Liver (tissue), 9 donors: ENCODE measurements around the gene XRCC5. TPM values are rescaled to one million over a fixed set of nuclear protein-coding genes. Genes with fewer than 3 reads are reported as not detected.

Experiments used
- DNase-seq: peaks from one replicate; pipeline ENCODE4 v3.0.0-alpha.2; 2017; ENCODE audit warnings: low spot score
- H3K27ac ChIP-seq, 2 donors: one replicate each; pipeline ENCODE4 v1.7.0; 2013; ENCODE audit warnings: inconsistent platforms in 2 of 2, low read length in 2 of 2, control low read depth in 1 of 2, low read depth in 1 of 2, mild to moderate bottlenecking in 1 of 2
- H3K27me3 ChIP-seq, 4 donors: one replicate each; pipeline versions ENCODE4 v1.6.1 to v1.7.0; 2013; ENCODE audit warnings: low read length in 3 of 4, inconsistent platforms in 1 of 4, mild to moderate bottlenecking in 1 of 4, moderate library complexity in 1 of 4; ENCODE audit not compliant: control insufficient read depth in 4 of 4, insufficient read depth in 4 of 4
- H3K36me3 ChIP-seq, 4 donors: one replicate each; pipeline versions ENCODE4 v1.6.1 to v1.7.0; 2013; ENCODE audit warnings: low read length in 3 of 4, mild to moderate bottlenecking in 3 of 4, low read depth in 1 of 4, moderate library complexity in 1 of 4; ENCODE audit not compliant: control insufficient read depth in 4 of 4, insufficient read depth in 3 of 4
- H3K4me1 ChIP-seq, 4 donors: one replicate each; pipeline versions ENCODE4 v1.6.1 to v1.7.0; 2013; ENCODE audit warnings: low read length in 3 of 4, mild to moderate bottlenecking in 3 of 4, moderate library complexity in 1 of 4; ENCODE audit not compliant: control insufficient read depth in 4 of 4, insufficient read depth in 4 of 4
- H3K4me3 ChIP-seq, 3 donors: one replicate each; pipeline versions ENCODE4 v1.6.1 to v1.7.0; 2013; ENCODE audit warnings: low read length in 3 of 3, control low read depth in 1 of 3, low read depth in 1 of 3, mild to moderate bottlenecking in 1 of 3
- H3K9ac ChIP-seq, 2 donors: one replicate each; pipeline ENCODE4 v1.7.0; 2013; ENCODE audit warnings: low read length in 2 of 2, mild to moderate bottlenecking in 2 of 2, moderate library complexity in 2 of 2, control low read depth in 1 of 2, low read depth in 1 of 2
- H3K9me3 ChIP-seq, 4 donors: one replicate each; pipeline versions ENCODE4 v1.6.1 to v1.7.0; 2013; ENCODE audit warnings: low read length in 3 of 4; ENCODE audit not compliant: control insufficient read depth in 4 of 4
- EGR1 ChIP-seq, 2 donors: IDR thresholded peaks; 2 replicates each; pipeline ENCODE4 v1.6.1; 2016 to 2018; ENCODE audit warnings: antibody characterized with exemption in 2 of 2, low read depth in 2 of 2
- FOXA1 ChIP-seq: IDR thresholded peaks from 2 replicates; pipeline ENCODE4 v1.6.1; 2016; ENCODE audit warnings: antibody characterized with exemption
- FOXA2 ChIP-seq: IDR thresholded peaks from 2 replicates; pipeline ENCODE4 v1.6.1; 2016; ENCODE audit warnings: antibody characterized with exemption
- HNF4A ChIP-seq, 2 donors: conservative IDR thresholded peaks; 2 replicates each; pipeline ENCODE4 v1.6.1; 2016; ENCODE audit warnings: antibody characterized with exemption in 2 of 2, mild to moderate bottlenecking in 2 of 2
- JUND ChIP-seq, 2 donors: IDR thresholded peaks; 2 replicates each; pipeline ENCODE4 v1.6.1; 2016; ENCODE audit warnings: antibody characterized with exemption in 2 of 2
- MAX ChIP-seq: IDR thresholded peaks from 2 replicates; pipeline ENCODE4 v1.6.1; 2016; ENCODE audit warnings: antibody characterized with exemption
- NR2F2 ChIP-seq: IDR thresholded peaks from 2 replicates; pipeline ENCODE4 v1.6.1; 2016; ENCODE audit warnings: antibody characterized with exemption
- RAD21 ChIP-seq, 2 donors: IDR thresholded peaks; 2 replicates each; pipeline ENCODE4 v1.6.1; 2016; ENCODE audit warnings: antibody characterized with exemption in 2 of 2, mild to moderate bottlenecking in 2 of 2
- RXRA ChIP-seq, 2 donors: IDR thresholded peaks; 2 replicates each; pipeline ENCODE4 v1.6.1; 2017 to 2018; ENCODE audit warnings: antibody characterized with exemption in 2 of 2, mild to moderate bottlenecking in 1 of 2
- SP1 ChIP-seq: IDR thresholded peaks from 2 replicates; pipeline ENCODE4 v1.6.1; 2018; ENCODE audit warnings: antibody characterized with exemption, mild to moderate bottlenecking
- TAF1 ChIP-seq: conservative IDR thresholded peaks from 2 replicates; pipeline ENCODE4 v1.6.1; 2016; ENCODE audit warnings: antibody characterized with exemption, mild to moderate bottlenecking
- YY1 ChIP-seq: IDR thresholded peaks from 2 replicates; pipeline ENCODE4 v1.6.1; 2016; ENCODE audit warnings: antibody characterized with exemption, mild to moderate bottlenecking
- WGBS: extraction: QIAGEN DNeasy Blood & Tissue Kit; methylation state at CpG from one replicate; pipeline ENCODE4 v1.1.7; 2013; 5-methylcytosine and 5-hydroxymethylcytosine counted together
- polyA plus RNA-seq, 2 donors: library from polyadenylated mRNA; stranded (reverse) in 1 of 2; unstranded in 1 of 2; fragments of 200-250 nt in 1 of 2; fragments of >200 nt in 1 of 2; fragmentation: Nextera tagmentation in 1 of 2; extraction: Ambion mirVana in 1 of 2; gene quantifications; one replicate each; pipeline versions ENCODE4 v1.2.1 to v1.2.3, GENCODE V29; 2013 to 2015
- total RNA-seq, 2 donors: library from RNA; depleted of rRNA; stranded (reverse); fragments of >200 nt; gene quantifications; one replicate each; pipeline ENCODE4 v1.2.3, GENCODE V29; 2014
- TF ChIP-seq, protein P1 (sequence below): IDR thresholded peaks from 2 replicates; pipeline ENCODE4 v1.6.1; 2016; ENCODE audit warnings: antibody characterized with exemption
- TF ChIP-seq, protein P2 (sequence below): IDR thresholded peaks from 2 replicates; pipeline ENCODE4 v1.6.1; 2016; ENCODE audit warnings: antibody characterized with exemption, mild to moderate bottlenecking
- TF ChIP-seq, protein P3 (sequence below): fragments of 150-350 bp; IDR thresholded peaks from 2 replicates; pipeline ENCODE4 v1.5.1; 2017; ENCODE audit warnings: improper control_type of control experiment, low read depth, low read length; ENCODE audit not compliant: missing input control
- donor health status: healthy.
- donor health status: healthy.
- donor health status: healthy.
- donor health status: healthy.
- donor health status: healthy.

Gene XRCC5
- total and polyA plus RNA-seq, 4 donors = 63.7 to 140 (median 84.5) TPM

DNA sequence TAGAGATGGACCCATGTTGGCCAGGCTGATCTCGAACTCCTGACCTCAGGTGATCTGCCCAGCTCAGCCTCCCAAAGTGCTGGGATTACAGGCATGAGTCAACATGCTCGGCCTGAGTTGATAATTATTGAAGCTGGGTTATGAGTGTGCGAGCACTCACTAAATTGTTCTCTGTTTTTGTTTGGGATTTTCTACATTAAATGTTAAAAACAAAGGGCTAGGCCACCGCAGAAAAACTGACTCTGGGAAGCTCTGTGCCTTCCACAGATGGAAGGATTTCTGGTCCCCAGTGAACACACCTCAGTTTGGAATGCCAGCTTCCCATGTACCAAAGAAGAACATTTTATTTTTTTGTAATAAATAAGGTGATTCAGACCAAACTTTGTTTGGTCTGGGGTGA is 83.0 kb downstream of the XRCC5 start:
- TF ChIP-seq JUND (IDR thresholded peaks at IDR 0.05) (no peak), EGR1 (IDR thresholded peaks at IDR 0.05; ENCODE audit: low read depth in 2 of 2) (no peak), NR2F2 (no peak), SP1 (no peak), RXRA (IDR thresholded peaks at IDR 0.05) (no peak), HNF4A (conservative IDR thresholded peaks at IDR 0.05) (no peak), FOXA1 (no peak), RAD21 (IDR thresholded peaks at IDR 0.05) (no peak), FOXA2 (no peak), TAF1 (no peak), YY1 (no peak)
- TF ChIP-seq, protein P1, sequence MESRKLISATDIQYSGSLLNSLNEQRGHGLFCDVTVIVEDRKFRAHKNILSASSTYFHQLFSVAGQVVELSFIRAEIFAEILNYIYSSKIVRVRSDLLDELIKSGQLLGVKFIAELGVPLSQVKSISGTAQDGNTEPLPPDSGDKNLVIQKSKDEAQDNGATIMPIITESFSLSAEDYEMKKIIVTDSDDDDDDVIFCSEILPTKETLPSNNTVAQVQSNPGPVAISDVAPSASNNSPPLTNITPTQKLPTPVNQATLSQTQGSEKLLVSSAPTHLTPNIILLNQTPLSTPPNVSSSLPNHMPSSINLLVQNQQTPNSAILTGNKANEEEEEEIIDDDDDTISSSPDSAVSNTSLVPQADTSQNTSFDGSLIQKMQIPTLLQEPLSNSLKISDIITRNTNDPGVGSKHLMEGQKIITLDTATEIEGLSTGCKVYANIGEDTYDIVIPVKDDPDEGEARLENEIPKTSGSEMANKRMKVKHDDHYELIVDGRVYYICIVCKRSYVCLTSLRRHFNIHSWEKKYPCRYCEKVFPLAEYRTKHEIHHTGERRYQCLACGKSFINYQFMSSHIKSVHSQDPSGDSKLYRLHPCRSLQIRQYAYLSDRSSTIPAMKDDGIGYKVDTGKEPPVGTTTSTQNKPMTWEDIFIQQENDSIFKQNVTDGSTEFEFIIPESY = no peak
- TF ChIP-seq, protein P2, sequence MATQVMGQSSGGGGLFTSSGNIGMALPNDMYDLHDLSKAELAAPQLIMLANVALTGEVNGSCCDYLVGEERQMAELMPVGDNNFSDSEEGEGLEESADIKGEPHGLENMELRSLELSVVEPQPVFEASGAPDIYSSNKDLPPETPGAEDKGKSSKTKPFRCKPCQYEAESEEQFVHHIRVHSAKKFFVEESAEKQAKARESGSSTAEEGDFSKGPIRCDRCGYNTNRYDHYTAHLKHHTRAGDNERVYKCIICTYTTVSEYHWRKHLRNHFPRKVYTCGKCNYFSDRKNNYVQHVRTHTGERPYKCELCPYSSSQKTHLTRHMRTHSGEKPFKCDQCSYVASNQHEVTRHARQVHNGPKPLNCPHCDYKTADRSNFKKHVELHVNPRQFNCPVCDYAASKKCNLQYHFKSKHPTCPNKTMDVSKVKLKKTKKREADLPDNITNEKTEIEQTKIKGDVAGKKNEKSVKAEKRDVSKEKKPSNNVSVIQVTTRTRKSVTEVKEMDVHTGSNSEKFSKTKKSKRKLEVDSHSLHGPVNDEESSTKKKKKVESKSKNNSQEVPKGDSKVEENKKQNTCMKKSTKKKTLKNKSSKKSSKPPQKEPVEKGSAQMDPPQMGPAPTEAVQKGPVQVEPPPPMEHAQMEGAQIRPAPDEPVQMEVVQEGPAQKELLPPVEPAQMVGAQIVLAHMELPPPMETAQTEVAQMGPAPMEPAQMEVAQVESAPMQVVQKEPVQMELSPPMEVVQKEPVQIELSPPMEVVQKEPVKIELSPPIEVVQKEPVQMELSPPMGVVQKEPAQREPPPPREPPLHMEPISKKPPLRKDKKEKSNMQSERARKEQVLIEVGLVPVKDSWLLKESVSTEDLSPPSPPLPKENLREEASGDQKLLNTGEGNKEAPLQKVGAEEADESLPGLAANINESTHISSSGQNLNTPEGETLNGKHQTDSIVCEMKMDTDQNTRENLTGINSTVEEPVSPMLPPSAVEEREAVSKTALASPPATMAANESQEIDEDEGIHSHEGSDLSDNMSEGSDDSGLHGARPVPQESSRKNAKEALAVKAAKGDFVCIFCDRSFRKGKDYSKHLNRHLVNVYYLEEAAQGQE = no peak
- TF ChIP-seq, protein P3, sequence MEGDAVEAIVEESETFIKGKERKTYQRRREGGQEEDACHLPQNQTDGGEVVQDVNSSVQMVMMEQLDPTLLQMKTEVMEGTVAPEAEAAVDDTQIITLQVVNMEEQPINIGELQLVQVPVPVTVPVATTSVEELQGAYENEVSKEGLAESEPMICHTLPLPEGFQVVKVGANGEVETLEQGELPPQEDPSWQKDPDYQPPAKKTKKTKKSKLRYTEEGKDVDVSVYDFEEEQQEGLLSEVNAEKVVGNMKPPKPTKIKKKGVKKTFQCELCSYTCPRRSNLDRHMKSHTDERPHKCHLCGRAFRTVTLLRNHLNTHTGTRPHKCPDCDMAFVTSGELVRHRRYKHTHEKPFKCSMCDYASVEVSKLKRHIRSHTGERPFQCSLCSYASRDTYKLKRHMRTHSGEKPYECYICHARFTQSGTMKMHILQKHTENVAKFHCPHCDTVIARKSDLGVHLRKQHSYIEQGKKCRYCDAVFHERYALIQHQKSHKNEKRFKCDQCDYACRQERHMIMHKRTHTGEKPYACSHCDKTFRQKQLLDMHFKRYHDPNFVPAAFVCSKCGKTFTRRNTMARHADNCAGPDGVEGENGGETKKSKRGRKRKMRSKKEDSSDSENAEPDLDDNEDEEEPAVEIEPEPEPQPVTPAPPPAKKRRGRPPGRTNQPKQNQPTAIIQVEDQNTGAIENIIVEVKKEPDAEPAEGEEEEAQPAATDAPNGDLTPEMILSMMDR = no peak
- no peak overlapping the region for H3K27ac ChIP-seq
- no peak overlapping the region for H3K9ac ChIP-seq
- 87% methylated on average over 4 of the region's 4 CpGs for WGBS
- peaks cover 4 to 53% (median 43%) of the 10 kb centered on the region in 4 donors for H3K36me3 ChIP-seq
- no peak for DNase-seq
- no peaks in the 10 kb centered on the region for H3K9me3 ChIP-seq
- H3K4me3 ChIP-seq = no peak overlapping the region
- peaks cover 6 to 34% (median 20%) of the 10 kb centered on the region in 4 donors for H3K4me1 ChIP-seq
- H3K27me3 ChIP-seq = no peaks in the 10 kb centered on the region

- Histone ChIP-seq H3K4me3 (no peak overlapping the region), H3K27me3 (no peaks in the 10 kb centered on the region), H3K27ac (no peak overlapping the region), H3K9ac (no peak overlapping the region), H3K4me1 (peaks cover 6 to 26% (median 13%) of the 10 kb centered on the region in 4 donors), H3K36me3 (peaks cover 4 to 60% (median 50%) of the 10 kb centered on the region in 4 donors), H3K9me3 (no peaks in the 10 kb centered on the region)
- no peak for DNase-seq
- WGBS = 89% methylated on average over 3 of the region's 3 CpGs
- TF ChIP-seq, protein P3 = no peak
- TF ChIP-seq EGR1 (IDR thresholded peaks at IDR 0.05; ENCODE audit: low read depth in 2 of 2) (no peak), TAF1 (no peak), HNF4A (conservative IDR thresholded peaks at IDR 0.05) (no peak), MAX (no peak), SP1 (no peak), RXRA (IDR thresholded peaks at IDR 0.05) (no peak), NR2F2 (no peak)
- TF ChIP-seq, protein P2 = no peak
- TF ChIP-seq, protein P1 = no peak
These were observed 83.8 kb downstream of the XRCC5 start for GRCh38 chr2:216192931-216193330.
